ENCODE results near the gene VDR. TPM values are rescaled to one million over a fixed set of nuclear protein-coding genes. Genes with fewer than 3 reads are reported as not detected.

The VDR gene
- total and polyA plus RNA-seq, 4 donors, result 2.2 to 9.3 (median 7.4) TPM

- H3K9me3 ChIP-seq (ENCODE audit: control insufficient read depth, low read length), result no peaks in the 10 kb centered on the region
- intact Hi-C loops (cut with DNase I), result no loop called here
- no peaks in the 10 kb centered on the region for H3K27me3 ChIP-seq (ENCODE audit: control insufficient read depth in 1 of 2, insufficient read depth in 2 of 2, low read length in 1 of 2)
- H3K4me3 ChIP-seq (ENCODE audit: low read length in 2 of 2), result no peak overlapping the region
- no peak overlapping the region for H3K27ac ChIP-seq (ENCODE audit: low read depth in 1 of 2, low read length in 2 of 2)
- ATAC-seq (ENCODE audit: low FRiP score) (peak; percentile 45), DNase-seq (no peak)
- H3K4me1 ChIP-seq (ENCODE audit: control insufficient read depth in 1 of 2, insufficient read depth in 2 of 2, low read length in 2 of 2), result no peaks in the 10 kb centered on the region
- WGBS, 2 donors, result 89 to 91% methylated on average over 5 of the region's 5 CpGs
- H3K36me3 ChIP-seq (ENCODE audit: control insufficient read depth in 1 of 2, insufficient read depth in 2 of 2, low read length in 1 of 2), result no peaks in the 10 kb centered on the region
Measured at GRCh38 chr12:47892819-47893218, 12.0 kb downstream of the VDR start.

GRCh38 chr12:47891356-47891755 lies 13.4 kb downstream of the VDR start:
- H3K9me3 ChIP-seq (ENCODE audit: control insufficient read depth, low read length), result no peaks in the 10 kb centered on the region
- WGBS, 2 donors, result 63% methylated on average over 3 of the region's 3 CpGs
- DNase-seq (no peak), ATAC-seq (ENCODE audit: low FRiP score) (no peak)
- no peak overlapping the region for H3K4me3 ChIP-seq (ENCODE audit: low read length in 2 of 2)
- H3K4me1 ChIP-seq (ENCODE audit: control insufficient read depth in 1 of 2, insufficient read depth in 2 of 2, low read length in 2 of 2), result no peaks in the 10 kb centered on the region
- H3K27me3 ChIP-seq (ENCODE audit: control insufficient read depth in 1 of 2, insufficient read depth in 2 of 2, low read length in 1 of 2), result no peaks in the 10 kb centered on the region
- H3K27ac ChIP-seq (ENCODE audit: low read depth in 1 of 2, low read length in 2 of 2), result no peak overlapping the region
- H3K36me3 ChIP-seq (ENCODE audit: control insufficient read depth in 1 of 2, insufficient read depth in 2 of 2, low read length in 1 of 2), result no peaks in the 10 kb centered on the region
- intact Hi-C loops (cut with DNase I), result no loop called here

GRCh38 chr12:47889040-47889439 lies 15.8 kb downstream of the VDR start:
- Histone ChIP-seq H3K27ac (ENCODE audit: low read depth in 1 of 2, low read length in 2 of 2) (no peak overlapping the region), H3K4me3 (ENCODE audit: low read length in 2 of 2) (no peak overlapping the region), H3K4me1 (ENCODE audit: control insufficient read depth in 1 of 2, insufficient read depth in 2 of 2, low read length in 2 of 2) (no peaks in the 10 kb centered on the region), H3K27me3 (ENCODE audit: control insufficient read depth in 1 of 2, insufficient read depth in 2 of 2, low read length in 1 of 2) (no peaks in the 10 kb centered on the region), H3K36me3 (ENCODE audit: control insufficient read depth in 1 of 2, insufficient read depth in 2 of 2, low read length in 1 of 2) (no peaks in the 10 kb centered on the region), H3K9me3 (ENCODE audit: control insufficient read depth, low read length) (no peaks in the 10 kb centered on the region)
- ATAC-seq (ENCODE audit: low FRiP score) (no peak), DNase-seq (no peak)
- intact Hi-C loops (cut with DNase I), result no loop called here
- WGBS, 2 donors, result 75 to 89% methylated on average over 4 of the region's 4 CpGs

GRCh38 chr12:47888153-47888819 lies 16.5 kb downstream of the VDR start:
- 86 to 88% methylated on average over 9 of the region's 9 CpGs for WGBS, 2 donors

GRCh38 chr12:47887529-47887928 lies 17.3 kb downstream of the VDR start:
- H3K27me3 ChIP-seq (ENCODE audit: control insufficient read depth in 1 of 2, insufficient read depth in 2 of 2, low read length in 1 of 2), result no peaks in the 10 kb centered on the region
- DNase-seq (no peak), ATAC-seq (ENCODE audit: low FRiP score) (no peak)
- intact Hi-C loops (cut with DNase I), result no loop called here
- H3K27ac ChIP-seq (ENCODE audit: low read depth in 1 of 2, low read length in 2 of 2), result no peak overlapping the region
- H3K4me1 ChIP-seq (ENCODE audit: control insufficient read depth in 1 of 2, insufficient read depth in 2 of 2, low read length in 2 of 2), result no peaks in the 10 kb centered on the region
- 78% methylated on average over 3 of the region's 3 CpGs for WGBS, 2 donors
- no peaks in the 10 kb centered on the region for H3K9me3 ChIP-seq (ENCODE audit: control insufficient read depth, low read length)
- H3K4me3 ChIP-seq (ENCODE audit: low read length in 2 of 2), result no peak overlapping the region
- H3K36me3 ChIP-seq (ENCODE audit: control insufficient read depth in 1 of 2, insufficient read depth in 2 of 2, low read length in 1 of 2), result no peaks in the 10 kb centered on the region

More at GRCh38 chr12:47888153-47888819, 16.5 kb downstream of the VDR start:
- ATAC-seq (ENCODE audit: low FRiP score) (no peak), DNase-seq (no peak)
- intact Hi-C loops (cut with DNase I), result no loop called here
- Histone ChIP-seq H3K4me1 (ENCODE audit: control insufficient read depth in 1 of 2, insufficient read depth in 2 of 2, low read length in 2 of 2) (no peaks in the 10 kb centered on the region), H3K27me3 (ENCODE audit: control insufficient read depth in 1 of 2, insufficient read depth in 2 of 2, low read length in 1 of 2) (no peaks in the 10 kb centered on the region), H3K27ac (ENCODE audit: low read depth in 1 of 2, low read length in 2 of 2) (no peak overlapping the region), H3K4me3 (ENCODE audit: low read length in 2 of 2) (no peak overlapping the region), H3K9me3 (ENCODE audit: control insufficient read depth, low read length) (no peaks in the 10 kb centered on the region), H3K36me3 (ENCODE audit: control insufficient read depth in 1 of 2, insufficient read depth in 2 of 2, low read length in 1 of 2) (no peaks in the 10 kb centered on the region)

GRCh38 chr12:47886510-47887240 lies 18.1 kb downstream of the VDR start:
- WGBS, 2 donors, result 82 to 85% methylated on average over 13 of the region's 13 CpGs
- intact Hi-C loops (cut with DNase I), result no loop called here
- Histone ChIP-seq H3K9me3 (ENCODE audit: control insufficient read depth, low read length) (no peaks in the 10 kb centered on the region), H3K27ac (ENCODE audit: low read depth in 1 of 2, low read length in 2 of 2) (no peak overlapping the region), H3K27me3 (ENCODE audit: control insufficient read depth in 1 of 2, insufficient read depth in 2 of 2, low read length in 1 of 2) (no peaks in the 10 kb centered on the region), H3K4me1 (ENCODE audit: control insufficient read depth in 1 of 2, insufficient read depth in 2 of 2, low read length in 2 of 2) (no peaks in the 10 kb centered on the region), H3K36me3 (ENCODE audit: control insufficient read depth in 1 of 2, insufficient read depth in 2 of 2, low read length in 1 of 2) (no peaks in the 10 kb centered on the region), H3K4me3 (ENCODE audit: low read length in 2 of 2) (no peak overlapping the region)
- ATAC-seq (ENCODE audit: low FRiP score) (no peak), DNase-seq (no peak)

- Histone ChIP-seq H3K4me1 (ENCODE audit: control insufficient read depth in 1 of 2, insufficient read depth in 2 of 2, low read length in 2 of 2) (no peaks in the 10 kb centered on the region), H3K27me3 (ENCODE audit: control insufficient read depth in 1 of 2, insufficient read depth in 2 of 2, low read length in 1 of 2) (no peaks in the 10 kb centered on the region), H3K36me3 (ENCODE audit: control insufficient read depth in 1 of 2, insufficient read depth in 2 of 2, low read length in 1 of 2) (no peaks in the 10 kb centered on the region), H3K4me3 (ENCODE audit: low read length in 2 of 2) (no peak overlapping the region), H3K27ac (ENCODE audit: low read depth in 1 of 2, low read length in 2 of 2) (no peak overlapping the region), H3K9me3 (ENCODE audit: control insufficient read depth, low read length) (no peaks in the 10 kb centered on the region)
- 92 to 97% methylated on average over 2 of the region's 2 CpGs for WGBS, 2 donors
- intact Hi-C loops (cut with DNase I), result no loop called here
- ATAC-seq (ENCODE audit: low FRiP score), result no peak
- DNase-seq, result no peak
Measured at GRCh38 chr12:47885566-47885965, 19.2 kb downstream of the VDR start.

- WGBS, 2 donors, result 92 to 93% methylated on average over 10 of the region's 10 CpGs
- H3K27me3 ChIP-seq (ENCODE audit: control insufficient read depth in 1 of 2, insufficient read depth in 2 of 2, low read length in 1 of 2), result no peaks in the 10 kb centered on the region
- H3K4me3 ChIP-seq (ENCODE audit: low read length in 2 of 2), result no peak overlapping the region
- H3K36me3 ChIP-seq (ENCODE audit: control insufficient read depth in 1 of 2, insufficient read depth in 2 of 2, low read length in 1 of 2), result no peaks in the 10 kb centered on the region
- DNase-seq (no peak), ATAC-seq (ENCODE audit: low FRiP score) (no peak)
- H3K27ac ChIP-seq (ENCODE audit: low read depth in 1 of 2, low read length in 2 of 2), result no peak overlapping the region
- no peaks in the 10 kb centered on the region for H3K4me1 ChIP-seq (ENCODE audit: control insufficient read depth in 1 of 2, insufficient read depth in 2 of 2, low read length in 2 of 2)
- intact Hi-C loops (cut with DNase I), result no loop called here
- H3K9me3 ChIP-seq (ENCODE audit: control insufficient read depth, low read length), result no peaks in the 10 kb centered on the region
Measured at GRCh38 chr12:47885012-47885501, 19.7 kb downstream of the VDR start.

- Histone ChIP-seq H3K27ac (ENCODE audit: low read depth in 1 of 2, low read length in 2 of 2) (no peak overlapping the region), H3K4me3 (ENCODE audit: low read length in 2 of 2) (no peak overlapping the region), H3K36me3 (ENCODE audit: control insufficient read depth in 1 of 2, insufficient read depth in 2 of 2, low read length in 1 of 2) (no peaks in the 10 kb centered on the region), H3K27me3 (ENCODE audit: control insufficient read depth in 1 of 2, insufficient read depth in 2 of 2, low read length in 1 of 2) (no peaks in the 10 kb centered on the region), H3K9me3 (ENCODE audit: control insufficient read depth, low read length) (no peaks in the 10 kb centered on the region), H3K4me1 (ENCODE audit: control insufficient read depth in 1 of 2, insufficient read depth in 2 of 2, low read length in 2 of 2) (no peaks in the 10 kb centered on the region)
- ATAC-seq (ENCODE audit: low FRiP score) (no peak), DNase-seq (no peak)
- WGBS, 2 donors, result 77 to 82% methylated on average over 3 of the region's 3 CpGs
- intact Hi-C loops (cut with DNase I), result no loop called here
Measured at GRCh38 chr12:47884501-47884900, 20.3 kb downstream of the VDR start.
